ENCODE data around the gene TFAP2A. TPM values are rescaled to one million over a fixed set of nuclear protein-coding genes. Genes with fewer than 3 reads are reported as not detected.

Gene TFAP2A
- total RNA-seq, 2 donors from 2014 or later: 0.78 TPM; not detected in 1

DNA sequence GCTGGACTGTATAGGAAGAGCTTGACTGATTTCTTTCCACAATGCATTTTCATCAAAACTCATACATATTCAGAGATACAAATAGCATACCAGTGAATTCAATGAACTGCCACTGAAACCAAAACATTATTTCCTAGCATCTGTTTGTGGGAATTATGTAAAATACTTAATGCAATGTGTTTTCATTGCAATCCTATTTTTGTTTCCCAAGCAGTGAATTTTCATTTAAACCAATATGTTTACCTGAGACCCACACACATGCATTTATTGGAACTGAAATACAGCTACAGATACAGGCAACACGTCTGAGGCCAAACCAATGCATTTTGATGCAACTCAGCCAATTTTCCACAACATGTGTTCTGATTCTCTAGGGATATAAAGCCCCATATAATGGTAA lies 33.2 kb upstream of the TFAP2A start:
- no peaks in the 10 kb centered on the region for H3K36me3 ChIP-seq
- H3K4me1 ChIP-seq (ENCODE audit: control insufficient read depth in 1 of 2, low read depth in 2 of 2): peaks cover 0 to 10% of the 10 kb centered on the region in 2 donors
- no peaks in the 10 kb centered on the region for H3K27me3 ChIP-seq (replicated peaks; ENCODE audit: insufficient read depth)
- no peak overlapping the region for H3K27ac ChIP-seq
- DNase-seq (ENCODE audit: low spot score) (no peak), ATAC-seq (ENCODE audit: insufficient number of reproducible peaks, low FRiP score, low read depth) (no peak)
- H3K9me3 ChIP-seq: no peaks in the 10 kb centered on the region
- H3K4me3 ChIP-seq: no peak overlapping the region
- TF ChIP-seq CTCF (IDR thresholded peaks at IDR 0.05): no peak

DNA sequence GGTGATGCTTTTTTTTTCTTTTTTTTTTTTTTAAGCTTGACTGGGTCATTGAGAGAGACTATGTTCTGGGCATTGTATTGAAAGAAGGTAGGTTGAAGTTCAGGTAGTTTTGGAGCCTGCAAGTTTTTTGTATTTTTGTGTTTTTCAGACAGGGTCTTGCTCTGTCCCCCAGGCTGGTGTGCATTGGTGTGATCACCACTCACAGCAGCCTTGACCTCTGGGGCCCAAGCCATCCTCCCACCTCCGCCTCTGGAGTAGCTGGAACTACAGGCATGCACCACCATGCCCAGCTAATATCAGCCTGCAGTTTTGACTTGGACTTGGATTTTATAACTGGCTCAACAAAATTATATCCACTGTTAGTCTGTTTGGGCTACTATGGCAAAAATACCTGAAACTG lies 31.7 kb upstream of the TFAP2A start:
- no peak for TF ChIP-seq CTCF (IDR thresholded peaks at IDR 0.05)
- no peak overlapping the region for H3K4me3 ChIP-seq
- DNase-seq (ENCODE audit: low spot score): no peak
- H3K4me1 ChIP-seq (ENCODE audit: control insufficient read depth in 1 of 2, low read depth in 2 of 2): peaks cover 0 to 4% of the 10 kb centered on the region in 2 donors
- H3K9me3 ChIP-seq: no peaks in the 10 kb centered on the region
- no peak for ATAC-seq (ENCODE audit: insufficient number of reproducible peaks, low FRiP score, low read depth)
- H3K27me3 ChIP-seq (replicated peaks; ENCODE audit: insufficient read depth): no peaks in the 10 kb centered on the region
- no peaks in the 10 kb centered on the region for H3K36me3 ChIP-seq
- H3K27ac ChIP-seq: no peak overlapping the region

- no peak for TF ChIP-seq CTCF (IDR thresholded peaks at IDR 0.05)
- ATAC-seq (ENCODE audit: insufficient number of reproducible peaks, low FRiP score, low read depth): no peak
- Histone ChIP-seq H3K36me3 (no peaks in the 10 kb centered on the region), H3K27ac (no peak overlapping the region), H3K4me1 (ENCODE audit: control insufficient read depth in 1 of 2, low read depth in 2 of 2) (no peaks in the 10 kb centered on the region), H3K4me3 (no peak overlapping the region), H3K27me3 (replicated peaks; ENCODE audit: insufficient read depth) (no peaks in the 10 kb centered on the region), H3K9me3 (no peaks in the 10 kb centered on the region)
- no peak for DNase-seq (ENCODE audit: low spot score)
These were observed 26.8 kb upstream of the TFAP2A start for GRCh38 chr6:10441655-10442009.

DNA sequence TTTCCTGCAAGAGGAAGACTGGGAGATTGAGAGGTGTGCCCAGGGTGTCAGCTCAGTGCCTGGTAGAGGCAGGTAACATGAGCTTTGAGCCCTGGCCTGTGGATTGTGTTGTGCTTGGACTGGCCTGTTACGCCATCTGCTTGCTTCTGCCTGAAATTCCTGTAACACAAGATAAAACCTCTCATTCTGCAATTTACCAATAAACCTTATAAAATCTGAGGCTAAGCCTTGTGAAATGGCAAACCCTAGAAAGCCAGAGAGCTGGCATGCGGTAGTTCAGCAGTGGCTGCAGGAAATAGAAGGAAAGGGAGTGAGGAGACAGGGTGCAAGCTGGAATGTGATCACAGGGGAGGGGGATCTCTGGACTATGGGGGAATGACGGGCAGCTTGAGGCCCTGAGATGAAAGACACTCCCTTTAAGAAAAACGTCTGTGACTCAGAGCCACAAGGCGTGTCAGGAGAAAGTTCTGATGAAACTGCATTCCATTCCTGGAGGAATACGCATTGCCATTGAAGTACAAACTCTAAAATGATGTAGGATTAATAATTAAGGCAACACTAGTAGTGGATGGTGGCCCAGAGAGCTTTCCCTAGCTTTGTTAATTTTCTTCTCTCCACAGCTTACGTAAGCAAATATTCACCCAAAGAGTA lies 26.3 kb upstream of the TFAP2A start:
- no peak for TF ChIP-seq CTCF (IDR thresholded peaks at IDR 0.05)
- no peaks in the 10 kb centered on the region for H3K9me3 ChIP-seq
- DNase-seq (ENCODE audit: low spot score) (no peak), ATAC-seq (ENCODE audit: insufficient number of reproducible peaks, low FRiP score, low read depth) (no peak)
- no peaks in the 10 kb centered on the region for H3K36me3 ChIP-seq
- no peak overlapping the region for H3K4me3 ChIP-seq
- no peak overlapping the region for H3K27ac ChIP-seq
- H3K27me3 ChIP-seq (replicated peaks; ENCODE audit: insufficient read depth): no peaks in the 10 kb centered on the region
- H3K4me1 ChIP-seq (ENCODE audit: control insufficient read depth in 1 of 2, low read depth in 2 of 2): no peaks in the 10 kb centered on the region

DNA sequence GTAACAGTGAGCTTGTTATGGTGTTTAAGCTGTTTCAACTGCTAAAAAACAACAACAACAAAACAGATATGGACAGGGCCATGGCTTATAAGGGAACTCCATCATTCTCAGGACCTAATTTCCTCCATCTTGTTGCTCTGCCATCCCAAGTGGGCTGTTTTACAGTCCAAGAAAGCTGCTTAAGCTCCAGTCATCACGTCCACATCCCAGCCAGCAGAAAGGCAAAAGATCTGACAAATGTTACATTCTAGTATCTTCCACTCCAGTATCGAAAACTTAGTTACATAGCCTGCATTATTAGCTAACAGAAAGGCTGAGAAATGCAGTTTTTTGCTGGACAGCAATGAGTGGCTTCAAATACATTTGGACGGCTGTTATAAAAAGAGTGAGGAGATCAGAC lies 23.0 kb upstream of the TFAP2A start:
- H3K27ac ChIP-seq: no peak overlapping the region
- no peaks in the 10 kb centered on the region for H3K9me3 ChIP-seq
- H3K4me1 ChIP-seq (ENCODE audit: control insufficient read depth in 1 of 2, low read depth in 2 of 2): no peaks in the 10 kb centered on the region
- no peak for ATAC-seq (ENCODE audit: insufficient number of reproducible peaks, low FRiP score, low read depth)
- H3K36me3 ChIP-seq: no peaks in the 10 kb centered on the region
- H3K4me3 ChIP-seq: no peak overlapping the region
- DNase-seq (ENCODE audit: low spot score): no peak
- H3K27me3 ChIP-seq (replicated peaks; ENCODE audit: insufficient read depth): no peaks in the 10 kb centered on the region
- no peak for TF ChIP-seq CTCF (IDR thresholded peaks at IDR 0.05)

Measured in thoracic aorta (tissue), 2 donors.